ENCODE measurements around the gene NUP93. TPM values are rescaled to one million over a fixed set of nuclear protein-coding genes. Genes with fewer than 3 reads are reported as not detected.
A peak's percentile ranks its signal among the peaks of the same experiment; 100 is the strongest.

Gene NUP93
- total and polyA plus RNA-seq, 2 donors (not counting 3 experiments of a cell fraction or from before 2014, with no cell fraction given), result 62.3 to 124 TPM

GRCh38 chr16:56701534-56701933 is 28.4 kb upstream of the NUP93 start:
- H3K4me2 ChIP-seq (ENCODE audit: insufficient read depth, low read length), result no peak overlapping the region
- DNase-seq (ENCODE audit: low read depth, low spot score), result no peak
- no peaks in the 10 kb centered on the region for H3K36me3 ChIP-seq (ENCODE audit: control insufficient read depth in 2 of 2, extremely low read depth in 1 of 2, insufficient read depth in 2 of 2, low read length in 2 of 2)
- no peak for TF ChIP-seq POLR2AphosphoS5 (IDR thresholded peaks at IDR 0.05; ENCODE audit: insufficient read depth, low read depth, low read length)
- POLR2A ChIA-PET, result interaction anchor here (1.0 to 1.4 kb wide), 2 partner anchors 84 to 95 kb away, joined by 3 to 9 read pairs; no protein-coding TSS in a partner anchor
- peak; percentile 8 for FAIRE-seq
- no peak overlapping the region for H3K27ac ChIP-seq (ENCODE audit: insufficient read depth, low read depth, low read length)
- dilution Hi-C loops (cut with MboI; ENCODE audit: extremely low pct_ligation_motif_present, low sequenced_read_pairs), result no loop called here
- no peaks in the 10 kb centered on the region for H3K9me3 ChIP-seq (replicated peaks; ENCODE audit: control insufficient read depth, insufficient read depth, low read length)
- H2AFZ ChIP-seq (ENCODE audit: low read depth, low read length), result peak overlapping the region; percentile 25
- CTCF ChIA-PET, result interaction anchor here (0.8 to 4.3 kb wide), 57 partner anchors 9 to 391 kb away, joined by 3 to 142 read pairs (median 5); partner anchors contain the start of genes MT1A, MT1E, MT1X and MT2A
- H3K79me2 ChIP-seq (ENCODE audit: control insufficient read depth, insufficient read depth, low read length), result no peaks in the 10 kb centered on the region
- BruUV-seq (replicated peaks), result no TSS peak
- H3K4me3 ChIP-seq (replicated peaks in 1 of 3; ENCODE audit: insufficient read depth in 1 of 3, low read depth in 1 of 3, low read length in 3 of 3), result no peak overlapping the region
- intact Hi-C loops (cut with micrococcal nuclease), result loop anchor here (10.0 kb wide), 2 partner anchors 227 to 387 kb away; no protein-coding TSS in a partner anchor
- no peaks in the 10 kb centered on the region for H3K9me1 ChIP-seq (replicated peaks; ENCODE audit: control insufficient read depth, extremely low read depth, insufficient read depth, low read length)
- no peaks in the 10 kb centered on the region for H3K27me3 ChIP-seq (ENCODE audit: control insufficient read depth in 2 of 2, insufficient read depth in 2 of 2, low read length in 2 of 2)
- no peak overlapping the region for H3K9ac ChIP-seq (replicated peaks; ENCODE audit: extremely low read depth, insufficient read depth, low read length)
- no peaks in the 10 kb centered on the region for H3K4me1 ChIP-seq (ENCODE audit: control insufficient read depth, extremely low read depth, insufficient read depth, low read length)
- no peaks in the 10 kb centered on the region for H4K20me1 ChIP-seq (replicated peaks; ENCODE audit: control insufficient read depth, extremely low read depth, insufficient read depth, low read length)

DNA sequence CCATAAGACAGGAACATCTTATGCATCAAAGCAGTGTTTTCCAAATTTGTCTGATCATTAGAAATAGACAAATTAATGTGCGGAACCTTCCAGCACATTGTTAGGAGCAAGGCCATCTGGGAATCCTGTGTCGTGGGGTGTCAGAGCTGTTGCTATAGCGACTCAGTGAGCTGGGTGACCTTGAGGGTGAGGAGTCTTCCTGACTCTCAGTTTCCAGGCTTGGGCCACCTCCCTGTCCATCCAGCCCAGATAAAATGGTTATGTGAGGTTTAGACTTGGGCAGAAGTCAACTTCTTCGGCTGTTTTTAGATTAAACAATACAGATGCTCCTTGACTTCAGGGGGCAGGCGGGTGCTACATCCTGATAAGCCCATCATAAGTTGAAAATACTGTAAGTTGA is 27.1 kb upstream of the NUP93 start:
- Histone ChIP-seq H3K4me3 (replicated peaks in 1 of 3; ENCODE audit: insufficient read depth in 1 of 3, low read depth in 1 of 3, low read length in 3 of 3) (no peak overlapping the region), H3K4me2 (ENCODE audit: insufficient read depth, low read length) (no peak overlapping the region), H3K9me1 (replicated peaks; ENCODE audit: control insufficient read depth, extremely low read depth, insufficient read depth, low read length) (no peaks in the 10 kb centered on the region), H3K27ac (ENCODE audit: insufficient read depth, low read depth, low read length) (no peak overlapping the region), H4K20me1 (replicated peaks; ENCODE audit: control insufficient read depth, extremely low read depth, insufficient read depth, low read length) (no peaks in the 10 kb centered on the region), H3K4me1 (ENCODE audit: control insufficient read depth, extremely low read depth, insufficient read depth, low read length) (no peaks in the 10 kb centered on the region), H3K9ac (replicated peaks; ENCODE audit: extremely low read depth, insufficient read depth, low read length) (no peak overlapping the region), H3K9me3 (replicated peaks; ENCODE audit: control insufficient read depth, insufficient read depth, low read length) (no peaks in the 10 kb centered on the region), H3K27me3 (ENCODE audit: control insufficient read depth in 2 of 2, insufficient read depth in 2 of 2, low read length in 2 of 2) (no peaks in the 10 kb centered on the region), H3K79me2 (ENCODE audit: control insufficient read depth, insufficient read depth, low read length) (no peaks in the 10 kb centered on the region), H2AFZ (ENCODE audit: low read depth, low read length) (no peak overlapping the region), H3K36me3 (ENCODE audit: control insufficient read depth in 2 of 2, extremely low read depth in 1 of 2, insufficient read depth in 2 of 2, low read length in 2 of 2) (no peaks in the 10 kb centered on the region)
- FAIRE-seq (no peak), DNase-seq (ENCODE audit: low read depth, low spot score) (no peak)
- TF ChIP-seq GATA2 (IDR thresholded peaks at IDR 0.05; ENCODE audit: insufficient read depth, insufficient read length, low read depth, low read length) (no peak), POLR2AphosphoS5 (IDR thresholded peaks at IDR 0.05; ENCODE audit: insufficient read depth, low read depth, low read length) (no peak), POLR2A (IDR thresholded peaks at IDR 0.05; ENCODE audit: low read depth, low read length) (no peak), MYC (IDR thresholded peaks at IDR 0.05; ENCODE audit: low read depth, low read length) (no peak), FOS (IDR thresholded peaks at IDR 0.05; ENCODE audit: borderline replicate concordance, insufficient read depth, low read length) (no peak), JUN (IDR thresholded peaks at IDR 0.05; ENCODE audit: borderline replicate concordance, insufficient read depth, insufficient read length, low read depth) (no peak), EZH2 (IDR thresholded peaks at IDR 0.05; ENCODE audit: borderline replicate concordance, low read depth, low read length, severe bottlenecking) (no peak)
- TF ChIP-seq, protein P1, sequence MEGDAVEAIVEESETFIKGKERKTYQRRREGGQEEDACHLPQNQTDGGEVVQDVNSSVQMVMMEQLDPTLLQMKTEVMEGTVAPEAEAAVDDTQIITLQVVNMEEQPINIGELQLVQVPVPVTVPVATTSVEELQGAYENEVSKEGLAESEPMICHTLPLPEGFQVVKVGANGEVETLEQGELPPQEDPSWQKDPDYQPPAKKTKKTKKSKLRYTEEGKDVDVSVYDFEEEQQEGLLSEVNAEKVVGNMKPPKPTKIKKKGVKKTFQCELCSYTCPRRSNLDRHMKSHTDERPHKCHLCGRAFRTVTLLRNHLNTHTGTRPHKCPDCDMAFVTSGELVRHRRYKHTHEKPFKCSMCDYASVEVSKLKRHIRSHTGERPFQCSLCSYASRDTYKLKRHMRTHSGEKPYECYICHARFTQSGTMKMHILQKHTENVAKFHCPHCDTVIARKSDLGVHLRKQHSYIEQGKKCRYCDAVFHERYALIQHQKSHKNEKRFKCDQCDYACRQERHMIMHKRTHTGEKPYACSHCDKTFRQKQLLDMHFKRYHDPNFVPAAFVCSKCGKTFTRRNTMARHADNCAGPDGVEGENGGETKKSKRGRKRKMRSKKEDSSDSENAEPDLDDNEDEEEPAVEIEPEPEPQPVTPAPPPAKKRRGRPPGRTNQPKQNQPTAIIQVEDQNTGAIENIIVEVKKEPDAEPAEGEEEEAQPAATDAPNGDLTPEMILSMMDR (IDR thresholded peaks at IDR 0.05; ENCODE audit: extremely low read depth in 1 of 2, insufficient read depth in 1 of 2, low read depth in 1 of 2, low read length in 2 of 2), result no peak
- TF ChIP-seq, protein P2, sequence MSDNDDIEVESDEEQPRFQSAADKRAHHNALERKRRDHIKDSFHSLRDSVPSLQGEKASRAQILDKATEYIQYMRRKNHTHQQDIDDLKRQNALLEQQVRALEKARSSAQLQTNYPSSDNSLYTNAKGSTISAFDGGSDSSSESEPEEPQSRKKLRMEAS (IDR thresholded peaks at IDR 0.05; ENCODE audit: insufficient read depth, insufficient read length), result no peak
- intact Hi-C loops (cut with micrococcal nuclease), result loop anchor here (1.0 to 10.0 kb wide), 7 partner anchors 29 to 388 kb away; no protein-coding TSS in a partner anchor
- dilution Hi-C loops (cut with MboI; ENCODE audit: extremely low pct_ligation_motif_present, low sequenced_read_pairs), result no loop called here
- ChIA-PET POLR2A (interaction anchor here (0.7 to 0.8 kb wide), 2 partner anchors 40 to 77 kb away, joined by 3 read pairs; partner anchors contain the start of gene MT1E), CTCF (interaction anchor here (1.3 to 4.3 kb wide), 21 partner anchors 16 to 346 kb away, joined by 3 to 142 read pairs (median 11); partner anchors contain the start of gene MT1X)
- no TSS peak for BruUV-seq (replicated peaks)
